Liver (tissue), 9 donors: ENCODE data around the gene BCL2L13. TPM values are rescaled to one million over a fixed set of nuclear protein-coding genes. Genes with fewer than 3 reads are reported as not detected.

Experiments
- DNase-seq: peaks from one replicate; pipeline ENCODE4 v3.0.0-alpha.2; 2017; ENCODE audit warnings: low spot score
- H3K27ac ChIP-seq, 2 donors: one replicate each; pipeline ENCODE4 v1.7.0; 2013; ENCODE audit warnings: inconsistent platforms in 2 of 2, low read length in 2 of 2, control low read depth in 1 of 2, low read depth in 1 of 2, mild to moderate bottlenecking in 1 of 2
- H3K27me3 ChIP-seq, 4 donors: one replicate each; pipeline versions ENCODE4 v1.6.1 to v1.7.0; 2013; ENCODE audit warnings: low read length in 3 of 4, inconsistent platforms in 1 of 4, mild to moderate bottlenecking in 1 of 4, moderate library complexity in 1 of 4; ENCODE audit not compliant: control insufficient read depth in 4 of 4, insufficient read depth in 4 of 4
- H3K36me3 ChIP-seq, 4 donors: one replicate each; pipeline versions ENCODE4 v1.6.1 to v1.7.0; 2013; ENCODE audit warnings: low read length in 3 of 4, mild to moderate bottlenecking in 3 of 4, low read depth in 1 of 4, moderate library complexity in 1 of 4; ENCODE audit not compliant: control insufficient read depth in 4 of 4, insufficient read depth in 3 of 4
- H3K4me1 ChIP-seq, 4 donors: one replicate each; pipeline versions ENCODE4 v1.6.1 to v1.7.0; 2013; ENCODE audit warnings: low read length in 3 of 4, mild to moderate bottlenecking in 3 of 4, moderate library complexity in 1 of 4; ENCODE audit not compliant: control insufficient read depth in 4 of 4, insufficient read depth in 4 of 4
- H3K4me3 ChIP-seq, 3 donors: one replicate each; pipeline versions ENCODE4 v1.6.1 to v1.7.0; 2013; ENCODE audit warnings: low read length in 3 of 3, control low read depth in 1 of 3, low read depth in 1 of 3, mild to moderate bottlenecking in 1 of 3
- H3K9ac ChIP-seq, 2 donors: one replicate each; pipeline ENCODE4 v1.7.0; 2013; ENCODE audit warnings: low read length in 2 of 2, mild to moderate bottlenecking in 2 of 2, moderate library complexity in 2 of 2, control low read depth in 1 of 2, low read depth in 1 of 2
- H3K9me3 ChIP-seq, 4 donors: one replicate each; pipeline versions ENCODE4 v1.6.1 to v1.7.0; 2013; ENCODE audit warnings: low read length in 3 of 4; ENCODE audit not compliant: control insufficient read depth in 4 of 4
- FOXA1 ChIP-seq: IDR thresholded peaks from 2 replicates; pipeline ENCODE4 v1.6.1; 2016; ENCODE audit warnings: antibody characterized with exemption
- FOXA2 ChIP-seq: IDR thresholded peaks from 2 replicates; pipeline ENCODE4 v1.6.1; 2016; ENCODE audit warnings: antibody characterized with exemption
- GABPA ChIP-seq, 2 donors: IDR thresholded peaks in 1 of 2; conservative IDR thresholded peaks in 1 of 2; 2 replicates each; pipeline ENCODE4 v1.6.1; 2016; ENCODE audit warnings: antibody characterized with exemption in 2 of 2, mild to moderate bottlenecking in 1 of 2, moderate library complexity in 1 of 2
- HNF4G ChIP-seq: IDR thresholded peaks from 2 replicates; pipeline ENCODE4 v1.6.1; 2016; ENCODE audit warnings: antibody characterized with exemption
- JUND ChIP-seq, 2 donors: IDR thresholded peaks; 2 replicates each; pipeline ENCODE4 v1.6.1; 2016; ENCODE audit warnings: antibody characterized with exemption in 2 of 2
- NR2F2 ChIP-seq: IDR thresholded peaks from 2 replicates; pipeline ENCODE4 v1.6.1; 2016; ENCODE audit warnings: antibody characterized with exemption
- RAD21 ChIP-seq, 2 donors: IDR thresholded peaks; 2 replicates each; pipeline ENCODE4 v1.6.1; 2016; ENCODE audit warnings: antibody characterized with exemption in 2 of 2, mild to moderate bottlenecking in 2 of 2
- RXRA ChIP-seq, 2 donors: IDR thresholded peaks; 2 replicates each; pipeline ENCODE4 v1.6.1; 2017 to 2018; ENCODE audit warnings: antibody characterized with exemption in 2 of 2, mild to moderate bottlenecking in 1 of 2
- SP1 ChIP-seq: IDR thresholded peaks from 2 replicates; pipeline ENCODE4 v1.6.1; 2018; ENCODE audit warnings: antibody characterized with exemption, mild to moderate bottlenecking
- WGBS: extraction: QIAGEN DNeasy Blood & Tissue Kit; methylation state at CpG from one replicate; pipeline ENCODE4 v1.1.7; 2013; 5-methylcytosine and 5-hydroxymethylcytosine counted together
- polyA plus RNA-seq, 2 donors: library from polyadenylated mRNA; stranded (reverse) in 1 of 2; unstranded in 1 of 2; fragments of 200-250 nt in 1 of 2; fragments of >200 nt in 1 of 2; fragmentation: Nextera tagmentation in 1 of 2; extraction: Ambion mirVana in 1 of 2; gene quantifications; one replicate each; pipeline versions ENCODE4 v1.2.1 to v1.2.3, GENCODE V29; 2013 to 2015
- total RNA-seq, 2 donors: library from RNA; depleted of rRNA; stranded (reverse); fragments of >200 nt; gene quantifications; one replicate each; pipeline ENCODE4 v1.2.3, GENCODE V29; 2014
- TF ChIP-seq, protein P1 (sequence below): fragments of 150-350 bp; IDR thresholded peaks from 2 replicates; pipeline ENCODE4 v1.5.1; 2017; ENCODE audit warnings: improper control_type of control experiment, low read depth, low read length; ENCODE audit not compliant: missing input control
- TF ChIP-seq, protein P2 (sequence below): IDR thresholded peaks from 2 replicates; pipeline ENCODE4 v1.6.1; 2016; ENCODE audit warnings: antibody characterized with exemption
- TF ChIP-seq, protein P3 (sequence below): IDR thresholded peaks from 2 replicates; pipeline ENCODE4 v1.6.1; 2016; ENCODE audit warnings: antibody characterized with exemption
- TF ChIP-seq, protein P4 (sequence below): IDR thresholded peaks from 2 replicates; pipeline ENCODE4 v1.6.1; 2016; ENCODE audit warnings: antibody characterized with exemption, mild to moderate bottlenecking
- TF ChIP-seq, protein P5 (sequence below): IDR thresholded peaks from 2 replicates; pipeline ENCODE4 v1.6.1; 2016; ENCODE audit warnings: antibody characterized with exemption
- donor health status: healthy.
- donor health status: healthy.
- donor health status: healthy.
- donor health status: healthy.
- donor health status: healthy.

Gene BCL2L13
- total and polyA plus RNA-seq, 4 donors = 22.3 to 31.8 (median 24.5) TPM

DNA sequence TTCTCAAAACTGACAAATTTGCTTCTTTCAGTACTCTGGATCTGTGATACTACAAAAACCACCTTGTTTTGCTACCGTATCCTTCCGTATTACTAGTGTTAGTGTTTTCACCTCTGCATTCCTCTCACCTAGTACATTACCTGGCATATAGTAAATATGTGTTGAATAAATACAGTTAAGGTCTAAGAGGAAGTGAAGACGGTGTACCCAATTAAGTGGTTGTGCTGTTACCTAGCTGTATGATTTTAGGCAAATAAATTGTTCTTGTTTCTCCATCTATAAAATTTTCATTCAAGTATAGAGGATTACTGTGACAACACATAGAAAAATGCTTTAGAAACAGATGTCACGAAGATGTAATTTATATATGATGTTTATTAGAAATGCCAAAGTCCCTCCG, 8.9 kb downstream of the BCL2L13 start (continued):
- TF ChIP-seq, protein P1, sequence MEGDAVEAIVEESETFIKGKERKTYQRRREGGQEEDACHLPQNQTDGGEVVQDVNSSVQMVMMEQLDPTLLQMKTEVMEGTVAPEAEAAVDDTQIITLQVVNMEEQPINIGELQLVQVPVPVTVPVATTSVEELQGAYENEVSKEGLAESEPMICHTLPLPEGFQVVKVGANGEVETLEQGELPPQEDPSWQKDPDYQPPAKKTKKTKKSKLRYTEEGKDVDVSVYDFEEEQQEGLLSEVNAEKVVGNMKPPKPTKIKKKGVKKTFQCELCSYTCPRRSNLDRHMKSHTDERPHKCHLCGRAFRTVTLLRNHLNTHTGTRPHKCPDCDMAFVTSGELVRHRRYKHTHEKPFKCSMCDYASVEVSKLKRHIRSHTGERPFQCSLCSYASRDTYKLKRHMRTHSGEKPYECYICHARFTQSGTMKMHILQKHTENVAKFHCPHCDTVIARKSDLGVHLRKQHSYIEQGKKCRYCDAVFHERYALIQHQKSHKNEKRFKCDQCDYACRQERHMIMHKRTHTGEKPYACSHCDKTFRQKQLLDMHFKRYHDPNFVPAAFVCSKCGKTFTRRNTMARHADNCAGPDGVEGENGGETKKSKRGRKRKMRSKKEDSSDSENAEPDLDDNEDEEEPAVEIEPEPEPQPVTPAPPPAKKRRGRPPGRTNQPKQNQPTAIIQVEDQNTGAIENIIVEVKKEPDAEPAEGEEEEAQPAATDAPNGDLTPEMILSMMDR = no peak
- TF ChIP-seq SP1 (no peak), JUND (IDR thresholded peaks at IDR 0.05) (no peak), NR2F2 (no peak), RXRA (IDR thresholded peaks at IDR 0.05) (no peak), HNF4G (no peak)
- TF ChIP-seq, protein P2, sequence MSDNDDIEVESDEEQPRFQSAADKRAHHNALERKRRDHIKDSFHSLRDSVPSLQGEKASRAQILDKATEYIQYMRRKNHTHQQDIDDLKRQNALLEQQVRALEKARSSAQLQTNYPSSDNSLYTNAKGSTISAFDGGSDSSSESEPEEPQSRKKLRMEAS = no peak
- TF ChIP-seq, protein P3, sequence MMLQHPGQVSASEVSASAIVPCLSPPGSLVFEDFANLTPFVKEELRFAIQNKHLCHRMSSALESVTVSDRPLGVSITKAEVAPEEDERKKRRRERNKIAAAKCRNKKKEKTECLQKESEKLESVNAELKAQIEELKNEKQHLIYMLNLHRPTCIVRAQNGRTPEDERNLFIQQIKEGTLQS = no peak

DNA sequence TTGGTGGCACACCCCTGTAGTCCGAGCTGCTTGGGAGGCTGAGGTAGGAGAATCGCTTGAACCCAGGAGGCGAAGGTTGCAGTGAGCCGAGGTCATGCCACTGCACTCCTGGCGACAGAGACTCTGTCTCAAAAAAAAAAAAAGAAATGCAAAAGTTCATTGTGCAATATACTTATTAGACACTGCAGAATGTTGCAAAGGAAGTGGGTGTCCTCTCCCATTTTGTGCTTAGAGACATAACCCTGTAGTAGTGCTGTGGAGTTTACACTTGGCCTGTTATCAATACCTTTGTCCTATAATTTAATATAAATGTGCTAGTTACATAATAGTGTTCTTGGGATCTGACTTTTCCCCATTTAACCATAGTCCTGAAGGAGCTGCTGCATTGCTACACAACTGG, 9.4 kb downstream of the BCL2L13 start:
- no peak for TF ChIP-seq FOXA2
- no peak for TF ChIP-seq RAD21 (IDR thresholded peaks at IDR 0.05)
- TF ChIP-seq SP1 = no peak
- WGBS = 82% methylated on average over 5 of the region's 5 CpGs
- H3K27ac ChIP-seq = no peak overlapping the region
- H3K36me3 ChIP-seq = no peaks in the 10 kb centered on the region
- H3K9ac ChIP-seq = no peak overlapping the region
- no peak for DNase-seq
- no peaks in the 10 kb centered on the region for H3K9me3 ChIP-seq
- H3K27me3 ChIP-seq = no peaks in the 10 kb centered on the region
- H3K4me3 ChIP-seq = no peak overlapping the region
- H3K4me1 ChIP-seq = peaks cover 0 to 4% (median 0%) of the 10 kb centered on the region in 4 donors

DNA sequence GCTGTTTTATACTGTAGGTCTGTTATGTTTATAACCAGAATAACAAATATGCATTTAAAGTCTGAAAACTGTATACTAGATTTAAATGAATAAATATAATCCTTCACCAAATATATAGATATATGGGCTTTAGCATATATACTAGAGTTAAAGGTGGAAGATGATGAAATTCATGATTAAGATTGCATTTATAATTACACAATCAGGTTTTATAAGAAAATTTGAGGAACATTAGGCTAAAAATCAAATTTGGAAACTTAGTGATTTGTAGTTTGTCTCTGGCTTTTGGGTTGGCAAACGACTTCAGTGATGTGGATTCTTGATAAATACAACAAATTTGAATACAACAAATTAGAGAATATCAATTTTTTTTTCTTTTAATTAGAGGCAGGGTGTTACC, 10.0 kb downstream of the BCL2L13 start:
- Histone ChIP-seq H3K27me3 (no peaks in the 10 kb centered on the region), H3K27ac (no peak overlapping the region), H3K4me3 (no peak overlapping the region), H3K4me1 (peaks cover 0 to 4% (median 0%) of the 10 kb centered on the region in 4 donors), H3K9me3 (no peaks in the 10 kb centered on the region), H3K9ac (no peak overlapping the region), H3K36me3 (no peaks in the 10 kb centered on the region)
- no peak for TF ChIP-seq NR2F2
- TF ChIP-seq, protein P4, sequence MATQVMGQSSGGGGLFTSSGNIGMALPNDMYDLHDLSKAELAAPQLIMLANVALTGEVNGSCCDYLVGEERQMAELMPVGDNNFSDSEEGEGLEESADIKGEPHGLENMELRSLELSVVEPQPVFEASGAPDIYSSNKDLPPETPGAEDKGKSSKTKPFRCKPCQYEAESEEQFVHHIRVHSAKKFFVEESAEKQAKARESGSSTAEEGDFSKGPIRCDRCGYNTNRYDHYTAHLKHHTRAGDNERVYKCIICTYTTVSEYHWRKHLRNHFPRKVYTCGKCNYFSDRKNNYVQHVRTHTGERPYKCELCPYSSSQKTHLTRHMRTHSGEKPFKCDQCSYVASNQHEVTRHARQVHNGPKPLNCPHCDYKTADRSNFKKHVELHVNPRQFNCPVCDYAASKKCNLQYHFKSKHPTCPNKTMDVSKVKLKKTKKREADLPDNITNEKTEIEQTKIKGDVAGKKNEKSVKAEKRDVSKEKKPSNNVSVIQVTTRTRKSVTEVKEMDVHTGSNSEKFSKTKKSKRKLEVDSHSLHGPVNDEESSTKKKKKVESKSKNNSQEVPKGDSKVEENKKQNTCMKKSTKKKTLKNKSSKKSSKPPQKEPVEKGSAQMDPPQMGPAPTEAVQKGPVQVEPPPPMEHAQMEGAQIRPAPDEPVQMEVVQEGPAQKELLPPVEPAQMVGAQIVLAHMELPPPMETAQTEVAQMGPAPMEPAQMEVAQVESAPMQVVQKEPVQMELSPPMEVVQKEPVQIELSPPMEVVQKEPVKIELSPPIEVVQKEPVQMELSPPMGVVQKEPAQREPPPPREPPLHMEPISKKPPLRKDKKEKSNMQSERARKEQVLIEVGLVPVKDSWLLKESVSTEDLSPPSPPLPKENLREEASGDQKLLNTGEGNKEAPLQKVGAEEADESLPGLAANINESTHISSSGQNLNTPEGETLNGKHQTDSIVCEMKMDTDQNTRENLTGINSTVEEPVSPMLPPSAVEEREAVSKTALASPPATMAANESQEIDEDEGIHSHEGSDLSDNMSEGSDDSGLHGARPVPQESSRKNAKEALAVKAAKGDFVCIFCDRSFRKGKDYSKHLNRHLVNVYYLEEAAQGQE = no peak
- TF ChIP-seq, protein P5, sequence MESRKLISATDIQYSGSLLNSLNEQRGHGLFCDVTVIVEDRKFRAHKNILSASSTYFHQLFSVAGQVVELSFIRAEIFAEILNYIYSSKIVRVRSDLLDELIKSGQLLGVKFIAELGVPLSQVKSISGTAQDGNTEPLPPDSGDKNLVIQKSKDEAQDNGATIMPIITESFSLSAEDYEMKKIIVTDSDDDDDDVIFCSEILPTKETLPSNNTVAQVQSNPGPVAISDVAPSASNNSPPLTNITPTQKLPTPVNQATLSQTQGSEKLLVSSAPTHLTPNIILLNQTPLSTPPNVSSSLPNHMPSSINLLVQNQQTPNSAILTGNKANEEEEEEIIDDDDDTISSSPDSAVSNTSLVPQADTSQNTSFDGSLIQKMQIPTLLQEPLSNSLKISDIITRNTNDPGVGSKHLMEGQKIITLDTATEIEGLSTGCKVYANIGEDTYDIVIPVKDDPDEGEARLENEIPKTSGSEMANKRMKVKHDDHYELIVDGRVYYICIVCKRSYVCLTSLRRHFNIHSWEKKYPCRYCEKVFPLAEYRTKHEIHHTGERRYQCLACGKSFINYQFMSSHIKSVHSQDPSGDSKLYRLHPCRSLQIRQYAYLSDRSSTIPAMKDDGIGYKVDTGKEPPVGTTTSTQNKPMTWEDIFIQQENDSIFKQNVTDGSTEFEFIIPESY = no peak
- no peak for TF ChIP-seq FOXA1
- TF ChIP-seq, protein P3 = no peak
- TF ChIP-seq, protein P2 = no peak
- TF ChIP-seq GABPA (IDR thresholded peaks at IDR 0.05 in 1 of 2, conservative IDR thresholded peaks at IDR 0.05 in 1 of 2) = no peak
- no peak for TF ChIP-seq HNF4G
- no peak for TF ChIP-seq JUND (IDR thresholded peaks at IDR 0.05)
- no peak for DNase-seq
- 80% methylated on average over 1 of the region's 1 CpG for WGBS
